ENCODE data around the gene AGA. TPM values are rescaled to one million over a fixed set of nuclear protein-coding genes. Genes with fewer than 3 reads are reported as not detected.

Gene AGA
- total and polyA plus RNA-seq, 2 of the 4 experiments (the other 2 are of a cell fraction), result 26.3 to 38.5 TPM

- Histone ChIP-seq H3K23ac (ENCODE audit: low read depth, low read length) (peak overlapping the region; percentile 94), H3K9ac (ENCODE audit: low read depth, low read length) (0 out of 2 replicates have a peak overlapping the region, but pooled peaks have one; percentile 36), H3K36me3 (ENCODE audit: control insufficient read depth, insufficient read depth, low read length) (no peaks in the 10 kb centered on the region), H3K27ac (ENCODE audit: insufficient read depth, low read length) (peak overlapping the region; percentile 96), H4K8ac (ENCODE audit: low read depth in 2 of 2, low read length in 2 of 2) (peak overlapping the region; percentile 87 to 90), H2BK120ac (ENCODE audit: low read depth, low read length) (peak overlapping the region; percentile 96), H3K4me1 (ENCODE audit: control insufficient read depth, insufficient read depth, low read length) (peaks cover 10% of the 10 kb centered on the region), H3K4ac (ENCODE audit: low read depth, low read length) (peak overlapping the region; percentile 98), H3K9me1 (ENCODE audit: insufficient read depth, low read length) (peaks cover 4% of the 10 kb centered on the region; the same call in 1 of the 2 replicates), H2AK5ac (ENCODE audit: low read depth, low read length) (peak overlapping the region; percentile 93), H2BK15ac (ENCODE audit: low read depth, low read length) (peak overlapping the region; percentile 84), H3K18ac (ENCODE audit: low read depth, low read length) (peak overlapping the region; percentile 96), H4K91ac (ENCODE audit: insufficient read depth, low read depth, low read length) (peak overlapping the region; percentile 97), H2AK9ac (replicated peaks; ENCODE audit: low read depth, low read length, poor library complexity) (peak overlapping the region; percentile 75), H3K56ac (ENCODE audit: extremely low read depth, insufficient read depth, low read length) (peak overlapping the region; percentile 91), H3K14ac (replicated peaks; ENCODE audit: low read depth, low read length) (peak overlapping the region; percentile 86), H3K27me3 (ENCODE audit: control insufficient read depth, insufficient read depth, low read length) (no peaks in the 10 kb centered on the region), H4K20me1 (ENCODE audit: insufficient read depth, low read length) (no peaks in the 10 kb centered on the region), H3K4me2 (ENCODE audit: low read depth, low read length) (peak overlapping the region; percentile 11; the same call in 1 of the 2 replicates), H3K4me3 (ENCODE audit: insufficient read depth, low read depth, low read length) (no peak overlapping the region), H4K5ac (ENCODE audit: low read depth, low read length) (peak overlapping the region; percentile 92), H2AFZ (replicated peaks; ENCODE audit: low read length, poor library complexity) (peak overlapping the region; percentile 25), H2BK20ac (ENCODE audit: low read depth, low read length) (peak overlapping the region; percentile 98), H3K9me3 (ENCODE audit: control insufficient read depth, insufficient read depth, low read length) (no peaks in the 10 kb centered on the region), H2BK5ac (ENCODE audit: low read depth, low read length, poor library complexity, severe bottlenecking) (peak overlapping the region; percentile 100), H3K79me1 (ENCODE audit: low read depth in 1 of 2, low read length in 2 of 2) (peaks cover 0 to 3% of the 10 kb centered on the region in 2 experiments; a peak in 1 of 4 replicates)
- in situ Hi-C loops (cut with MboI; ENCODE audit: low sequenced_read_pairs), result no loop called here
- TF ChIP-seq CEBPB (IDR thresholded peaks at IDR 0.05; ENCODE audit: low read depth, low read length) (peak; percentile 97), FOS (IDR thresholded peaks at IDR 0.05; ENCODE audit: low read depth, low read length) (peak; percentile 60; the same call in 1 of the 2 replicates), NFE2L2 (IDR thresholded peaks at IDR 0.05; ENCODE audit: low read depth, low read length) (no peak), BHLHE40 (IDR thresholded peaks at IDR 0.05; ENCODE audit: low read depth, low read length) (peak; percentile 49)
- WGBS, 2 experiments (ENCODE audit: extremely low coverage in 2 of 2, insufficient read length in 1 of 2), result no CpG with 5 or more reads among the region's 1 CpG
- POLR2A ChIA-PET (ENCODE audit: unreplicated experiment), result no interaction called here
- DNase-seq (peak; percentile 97), ATAC-seq (ENCODE audit: low read depth) (peak; percentile 75)
- no TSS peak for BruUV-seq (replicated peaks)
- intact Hi-C loops (cut with micrococcal nuclease), result loop anchor here (5.0 kb wide), 1 partner anchor 367 kb away; no protein-coding TSS in a partner anchor
- dilution Hi-C loops (cut with HindIII; ENCODE audit: low sequenced_read_pairs, unreplicated experiment), result no loop called here
- CTCF ChIA-PET, result no interaction called here
Measured at GRCh38 chr4:177484613-177485021, 42.4 kb upstream of the AGA start.
